Transverse colon (tissue), 4 donors: ENCODE results near the gene ADCY9. TPM values are rescaled to one million over a fixed set of nuclear protein-coding genes. Genes with fewer than 3 reads are reported as not detected.

Experiments used
- DNase-seq: peaks from one replicate; pipeline ENCODE4 v3.0.0-alpha.2; 2019
- H3K27ac ChIP-seq, 4 donors: fragments of 200-600 bp; sonication (generic); 2 replicates each; pipeline ENCODE4 v1.5.1; 2016 to 2018; ENCODE audit warnings: inconsistent platforms in 4 of 4
- H3K27me3 ChIP-seq: fragments of 200-600 bp; sonication (generic); 2 replicates; pipeline ENCODE4 v1.5.1; 2017; ENCODE audit warnings: inconsistent platforms
- H3K36me3 ChIP-seq, 4 donors: fragments of 200-600 bp; sonication (generic); 2 replicates each; pipeline ENCODE4 v1.5.1; 2017 to 2019; ENCODE audit warnings: inconsistent platforms in 4 of 4
- H3K4me1 ChIP-seq, 4 donors: fragments of 200-600 bp; sonication (generic); 2 replicates each; pipeline ENCODE4 v1.5.1; 2017 to 2020; ENCODE audit warnings: inconsistent platforms in 4 of 4
- H3K4me3 ChIP-seq, 4 donors: fragments of 200-600 bp; sonication (generic); 1 replicate in 1 of 4; 2 replicates in 3 of 4; pipeline versions ENCODE4 v1.5.1 to v1.6.1; 2017 to 2019; ENCODE audit warnings: inconsistent platforms in 4 of 4
- H3K9me3 ChIP-seq, 2 donors: fragments of 200-600 bp; sonication (generic); 2 replicates each; pipeline ENCODE4 v1.5.1; 2017 to 2019; ENCODE audit warnings: inconsistent platforms in 2 of 2
- EP300 ChIP-seq: sonication (generic); formaldehyde crosslinking; IDR thresholded peaks from one replicate; pipeline ENCODE4 v1.6.1; 2017; ENCODE audit warnings: antibody characterized with exemption, low read depth
- POLR2A ChIP-seq: fragments of 450-650 bp; IDR thresholded peaks from one replicate; pipeline ENCODE4 v1.6.1; 2016; ENCODE audit warnings: antibody characterized with exemption, mild to moderate bottlenecking, moderate library complexity
- POLR2AphosphoS5 ChIP-seq, 3 donors: sonication (generic); formaldehyde crosslinking; IDR thresholded peaks; one replicate each; pipeline ENCODE4 v1.6.1; 2016; ENCODE audit warnings: antibody characterized with exemption in 3 of 3
- WGBS, 2 donors: methylation state at CpG; one replicate each; pipeline ENCODE4 v1.1.5; 2018; ENCODE audit warnings: low coverage in 1 of 2; 5-methylcytosine and 5-hydroxymethylcytosine counted together
- in situ Hi-C, 4 donors: fragments of 200-750 bp; cut with MboI; loops; one replicate each; pipeline versions ENCODE4 v1.15.0 to v1.15.1; 2017; ENCODE audit warnings: low sequenced_read_pairs in 3 of 4, low pct_ligation_motif_present in 1 of 4, low pct_unique_long_range_greater_than_20kb in 1 of 4
- intact Hi-C: fragments of 100-400 bp; cut with DNase I; formaldehyde crosslinking; loops from one replicate; pipeline ENCODE4 v1.15.1; 2023; ENCODE audit warnings: low total_unique reads
- total RNA-seq, 4 donors: library from RNA; depleted of rRNA; stranded (reverse); fragments of >200 nt; gene quantifications; one replicate each; pipeline ENCODE4 v1.1.0, GENCODE V29; 2016
- TF ChIP-seq, protein P1 (sequence below), 5 experiments: fragments of 200-600 bp in 3 of 5; fragments of 450-650 bp in 2 of 5; sonication (generic) in 3 of 5; IDR thresholded peaks; 1 replicate in 2 of 5; 2 replicates in 3 of 5; pipeline ENCODE4 v1.5.1; 2016 to 2017; ENCODE audit warnings: antibody characterized with exemption in 5 of 5, inconsistent platforms in 3 of 5, mild to moderate bottlenecking in 2 of 5, moderate library complexity in 1 of 5

The ADCY9 gene
- total RNA-seq, 4 donors from 2014 or later = 33.7 to 46.0 (median 37.2) TPM

DNA sequence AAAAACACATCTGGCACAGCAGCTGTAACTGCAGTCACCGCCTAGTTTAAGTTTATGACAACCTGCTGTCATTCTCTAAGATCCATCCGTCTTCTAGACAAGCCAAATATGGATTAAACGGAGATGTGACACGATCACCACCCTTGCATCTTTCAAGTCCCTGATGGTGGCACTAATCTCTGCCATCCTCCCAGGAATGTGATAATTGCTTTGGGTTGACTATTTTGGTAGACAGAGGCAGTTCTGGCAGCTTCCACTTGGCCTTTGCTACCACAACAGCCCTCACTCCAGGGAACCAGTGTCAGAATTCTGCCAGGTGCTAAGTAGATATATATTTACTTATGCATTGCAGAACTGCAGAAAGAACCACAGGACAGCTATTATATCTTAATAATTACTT is 81.3 kb downstream of the ADCY9 start:
- DNase-seq = no peak
- no peak overlapping the region for H3K4me3 ChIP-seq
- no peak overlapping the region for H3K27ac ChIP-seq
- in situ Hi-C loops = no loop called here
- H3K9me3 ChIP-seq = no peaks in the 10 kb centered on the region
- H3K4me1 ChIP-seq = peaks cover 0 to 13% (median 2%) of the 10 kb centered on the region in 4 donors
- TF ChIP-seq POLR2AphosphoS5 (IDR thresholded peaks at IDR 0.05) (no peak), POLR2A (no peak), EP300 (no peak)
- TF ChIP-seq, protein P1, sequence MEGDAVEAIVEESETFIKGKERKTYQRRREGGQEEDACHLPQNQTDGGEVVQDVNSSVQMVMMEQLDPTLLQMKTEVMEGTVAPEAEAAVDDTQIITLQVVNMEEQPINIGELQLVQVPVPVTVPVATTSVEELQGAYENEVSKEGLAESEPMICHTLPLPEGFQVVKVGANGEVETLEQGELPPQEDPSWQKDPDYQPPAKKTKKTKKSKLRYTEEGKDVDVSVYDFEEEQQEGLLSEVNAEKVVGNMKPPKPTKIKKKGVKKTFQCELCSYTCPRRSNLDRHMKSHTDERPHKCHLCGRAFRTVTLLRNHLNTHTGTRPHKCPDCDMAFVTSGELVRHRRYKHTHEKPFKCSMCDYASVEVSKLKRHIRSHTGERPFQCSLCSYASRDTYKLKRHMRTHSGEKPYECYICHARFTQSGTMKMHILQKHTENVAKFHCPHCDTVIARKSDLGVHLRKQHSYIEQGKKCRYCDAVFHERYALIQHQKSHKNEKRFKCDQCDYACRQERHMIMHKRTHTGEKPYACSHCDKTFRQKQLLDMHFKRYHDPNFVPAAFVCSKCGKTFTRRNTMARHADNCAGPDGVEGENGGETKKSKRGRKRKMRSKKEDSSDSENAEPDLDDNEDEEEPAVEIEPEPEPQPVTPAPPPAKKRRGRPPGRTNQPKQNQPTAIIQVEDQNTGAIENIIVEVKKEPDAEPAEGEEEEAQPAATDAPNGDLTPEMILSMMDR (IDR thresholded peaks at IDR 0.05) = no peak
- H3K27me3 ChIP-seq = no peaks in the 10 kb centered on the region
- WGBS, 2 donors = 70% methylated on average over 4 of the region's 4 CpGs; no CpG with 5 or more reads in 1 of the 2 donors
- H3K36me3 ChIP-seq = no peaks in the 10 kb centered on the region
- intact Hi-C loops = no loop called here

DNA sequence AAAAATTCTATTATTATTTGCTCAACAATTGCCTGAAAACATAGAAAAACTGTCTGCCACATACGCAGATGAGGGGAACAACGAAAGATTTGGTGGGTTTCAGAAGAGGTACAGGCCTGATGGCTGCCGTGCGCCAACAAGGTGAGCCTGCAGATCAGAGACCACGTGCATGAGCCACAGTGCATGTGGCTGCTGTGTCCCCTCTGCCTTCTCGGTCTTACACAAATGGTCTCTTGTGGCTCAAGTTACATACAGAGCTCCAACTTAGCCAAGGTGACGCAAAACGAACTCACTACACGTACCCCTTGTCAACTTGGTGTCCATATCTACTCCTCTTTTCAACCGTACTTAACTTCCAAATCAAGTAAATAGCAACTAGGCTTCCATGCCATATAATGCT is 82.3 kb downstream of the ADCY9 start:
- 86 to 89% methylated on average over 5 to 10 of the region's 10 CpGs for WGBS, 2 donors
- H3K4me1 ChIP-seq = peaks cover 0 to 13% (median 2%) of the 10 kb centered on the region in 4 donors
- no peaks in the 10 kb centered on the region for H3K9me3 ChIP-seq
- H3K27ac ChIP-seq = no peak overlapping the region
- DNase-seq = no peak
- intact Hi-C loops (no loop called here), in situ Hi-C loops (no loop called here)
- H3K36me3 ChIP-seq = no peaks in the 10 kb centered on the region
- no peaks in the 10 kb centered on the region for H3K27me3 ChIP-seq
- H3K4me3 ChIP-seq = no peak overlapping the region
- no peak for TF ChIP-seq POLR2A
- TF ChIP-seq POLR2AphosphoS5 (IDR thresholded peaks at IDR 0.05) = no peak
- TF ChIP-seq EP300 = no peak
- TF ChIP-seq, protein P1 (IDR thresholded peaks at IDR 0.05) = no peak

DNA sequence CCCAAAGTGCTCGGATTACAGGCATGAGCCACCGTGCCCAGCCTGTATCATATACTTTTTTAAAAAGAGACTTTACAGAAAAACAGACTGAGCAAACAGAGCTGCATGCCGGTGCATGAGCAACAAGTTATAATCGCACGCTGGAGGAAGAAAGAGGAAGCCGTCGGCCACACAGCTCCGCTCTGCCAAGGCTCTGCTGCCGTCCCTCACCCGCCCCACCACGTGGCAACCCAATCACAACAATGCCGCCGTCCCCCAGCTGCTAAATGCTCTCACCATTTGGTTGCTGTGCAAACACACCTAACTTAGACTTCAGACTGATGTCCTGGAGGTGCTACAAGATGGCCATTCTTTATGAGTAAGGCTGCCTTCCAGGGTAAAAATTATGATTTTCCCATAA is 83.5 kb downstream of the ADCY9 start:
- peak; percentile 73 for DNase-seq
- in situ Hi-C loops = no loop called here
- WGBS, 2 donors = 27 to 40% methylated on average over 2 to 13 of the region's 13 CpGs
- Histone ChIP-seq H3K9me3 (no peaks in the 10 kb centered on the region), H3K36me3 (no peaks in the 10 kb centered on the region), H3K4me3 (no peak overlapping the region), H3K27me3 (no peaks in the 10 kb centered on the region), H3K27ac (peak overlapping the region in 3 of 4 donors; percentile 1 to 56 (median 16)), H3K4me1 (peaks cover 0 to 13% (median 2%) of the 10 kb centered on the region in 4 donors)
- intact Hi-C loops = no loop called here
- TF ChIP-seq, protein P1 (IDR thresholded peaks at IDR 0.05) = no peak
- TF ChIP-seq POLR2AphosphoS5 (IDR thresholded peaks at IDR 0.05) (peak in 2 of 3 donors; percentile 23 to 54), POLR2A (no peak), EP300 (no peak)

GRCh38 chr16:4028144-4028543 is 88.1 kb downstream of the ADCY9 start:
- no peaks in the 10 kb centered on the region for H3K27me3 ChIP-seq
- in situ Hi-C loops = no loop called here
- no peak for TF ChIP-seq POLR2AphosphoS5 (IDR thresholded peaks at IDR 0.05)
- TF ChIP-seq, protein P1 (IDR thresholded peaks at IDR 0.05) = no peak
- TF ChIP-seq EP300 = no peak
- no peak for TF ChIP-seq POLR2A
- H3K27ac ChIP-seq = no peak overlapping the region
- WGBS, 2 donors = 93 to 96% methylated on average over 7 to 8 of the region's 8 CpGs
- DNase-seq = no peak
- intact Hi-C loops = no loop called here
- peaks cover 0 to 8% (median 2%) of the 10 kb centered on the region in 4 donors for H3K4me1 ChIP-seq
- no peaks in the 10 kb centered on the region for H3K36me3 ChIP-seq
- H3K4me3 ChIP-seq = no peak overlapping the region
- H3K9me3 ChIP-seq = no peaks in the 10 kb centered on the region
